Measurements from ENCODE around the gene KMT2C.
A peak's percentile ranks its signal among the peaks of the same experiment; 100 is the strongest.

The KMT2C gene

DNA sequence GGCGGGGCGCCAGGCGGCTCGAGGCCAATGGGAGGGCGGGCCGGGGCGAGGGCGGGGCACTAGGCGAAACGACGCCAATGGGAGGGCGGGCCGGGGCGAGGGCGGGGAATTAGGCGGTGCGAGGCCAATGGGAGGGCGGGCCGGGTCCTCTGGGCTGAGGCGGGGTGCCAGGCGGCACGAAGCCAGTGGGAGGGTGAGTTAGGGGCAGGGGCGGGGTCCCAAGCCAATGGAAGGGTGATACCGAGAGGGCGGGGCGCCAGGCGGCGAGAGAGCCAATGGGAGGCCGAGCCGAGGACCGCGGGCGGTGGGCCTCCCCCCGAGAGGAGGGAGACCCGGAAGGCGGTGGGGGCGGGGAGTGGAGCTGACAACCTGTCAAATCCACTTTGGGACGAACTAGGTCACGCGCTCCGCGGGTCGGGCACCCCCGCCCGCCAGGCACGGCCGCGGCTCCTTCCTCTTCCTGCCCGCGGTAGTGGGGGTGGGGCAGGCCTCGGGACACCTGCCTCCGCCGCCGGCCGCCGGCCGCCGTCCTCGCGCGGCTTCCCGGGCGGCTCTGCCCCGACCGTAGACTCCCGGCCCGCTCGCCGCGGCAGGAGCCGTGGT is 28.0 kb upstream of the KMT2C start:
- H2AFZ ChIP-seq (ENCODE audit: low read length): peak overlapping the region; percentile 87

DNA sequence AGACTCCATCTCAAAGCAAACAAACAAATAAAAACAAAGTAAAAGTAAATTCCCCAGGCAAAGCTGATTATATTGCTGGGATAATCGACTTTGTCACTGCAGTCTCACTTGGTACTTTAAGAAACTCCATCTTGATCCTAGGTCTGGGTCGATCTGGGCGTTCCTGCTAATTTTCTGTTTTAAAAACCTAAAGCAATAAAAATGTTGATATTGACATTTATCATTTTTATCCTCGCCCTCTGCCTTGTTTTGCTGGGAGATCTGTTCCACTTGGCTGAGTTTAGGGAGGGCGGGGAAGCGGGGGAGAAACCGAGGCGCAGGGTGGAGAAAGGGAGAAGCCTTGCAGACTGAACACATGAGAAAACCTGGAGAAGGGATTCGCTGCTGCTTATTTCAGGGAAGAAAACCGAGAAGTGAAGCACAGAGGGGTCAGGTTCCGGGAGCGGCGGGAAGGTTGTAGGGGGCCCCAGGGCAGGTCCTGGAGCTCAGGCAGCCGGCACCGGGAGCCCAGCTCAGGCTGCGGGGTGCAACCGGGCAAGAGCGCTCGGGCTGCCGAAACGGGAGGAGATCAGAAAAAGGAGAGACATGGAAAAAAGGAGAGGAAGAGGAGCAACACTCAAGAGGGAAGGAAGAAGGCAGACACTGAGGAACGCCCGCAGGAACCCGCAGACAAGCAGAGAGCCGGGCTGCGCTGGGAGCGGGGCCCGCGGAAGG is 27.3 kb upstream of the KMT2C start:
- Histone ChIP-seq H3K79me2 (ENCODE audit: low read length) (no peaks in the 10 kb centered on the region), H3K9me2 (replicated peaks; ENCODE audit: insufficient read depth, low read length) (no peaks in the 10 kb centered on the region), H3K9me3 (replicated peaks; ENCODE audit: insufficient read depth, low read length) (no peaks in the 10 kb centered on the region), H2AFZ (ENCODE audit: low read length) (peak overlapping the region; percentile 99), H3K4me2 (ENCODE audit: low read depth, low read length) (peak overlapping the region; percentile 56), H3K4me3 (ENCODE audit: low read length) (peak overlapping the region; percentile 89), H3K27ac (ENCODE audit: low read length) (no peak overlapping the region), H3K36me3 (replicated peaks; ENCODE audit: insufficient read depth, low read length) (no peaks in the 10 kb centered on the region), H3K27me3 (replicated peaks; ENCODE audit: insufficient read depth, low read length) (no peaks in the 10 kb centered on the region), H3F3A (ENCODE audit: insufficient read depth, low read length) (peaks cover 9% of the 10 kb centered on the region; the same call in 1 of the 2 replicates), H3K4me1 (ENCODE audit: low read length) (no peaks in the 10 kb centered on the region), H4K20me1 (ENCODE audit: insufficient read depth, low read length) (no peaks in the 10 kb centered on the region), H3K9ac (ENCODE audit: low read length) (peak overlapping the region; percentile 64)
- no peak for DNase-seq
- TF ChIP-seq EZH2phosphoT487 (IDR thresholded peaks at IDR 0.05; ENCODE audit: low read length) (no peak), EZH2 (optimal IDR thresholded peaks at IDR 0.05; ENCODE audit: low read depth, low read length) (no peak)
- TF ChIP-seq, protein P1, sequence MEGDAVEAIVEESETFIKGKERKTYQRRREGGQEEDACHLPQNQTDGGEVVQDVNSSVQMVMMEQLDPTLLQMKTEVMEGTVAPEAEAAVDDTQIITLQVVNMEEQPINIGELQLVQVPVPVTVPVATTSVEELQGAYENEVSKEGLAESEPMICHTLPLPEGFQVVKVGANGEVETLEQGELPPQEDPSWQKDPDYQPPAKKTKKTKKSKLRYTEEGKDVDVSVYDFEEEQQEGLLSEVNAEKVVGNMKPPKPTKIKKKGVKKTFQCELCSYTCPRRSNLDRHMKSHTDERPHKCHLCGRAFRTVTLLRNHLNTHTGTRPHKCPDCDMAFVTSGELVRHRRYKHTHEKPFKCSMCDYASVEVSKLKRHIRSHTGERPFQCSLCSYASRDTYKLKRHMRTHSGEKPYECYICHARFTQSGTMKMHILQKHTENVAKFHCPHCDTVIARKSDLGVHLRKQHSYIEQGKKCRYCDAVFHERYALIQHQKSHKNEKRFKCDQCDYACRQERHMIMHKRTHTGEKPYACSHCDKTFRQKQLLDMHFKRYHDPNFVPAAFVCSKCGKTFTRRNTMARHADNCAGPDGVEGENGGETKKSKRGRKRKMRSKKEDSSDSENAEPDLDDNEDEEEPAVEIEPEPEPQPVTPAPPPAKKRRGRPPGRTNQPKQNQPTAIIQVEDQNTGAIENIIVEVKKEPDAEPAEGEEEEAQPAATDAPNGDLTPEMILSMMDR (IDR thresholded peaks at IDR 0.05; ENCODE audit: low read length): no peak

More for the DNA sequence above, 28.0 kb upstream of the KMT2C start:
- Histone ChIP-seq H3K79me2 (ENCODE audit: low read length) (no peaks in the 10 kb centered on the region), H3K9me3 (replicated peaks; ENCODE audit: insufficient read depth, low read length) (no peaks in the 10 kb centered on the region), H3K9me2 (replicated peaks; ENCODE audit: insufficient read depth, low read length) (no peaks in the 10 kb centered on the region), H3K9ac (ENCODE audit: low read length) (peak overlapping the region; percentile 100), H3F3A (ENCODE audit: insufficient read depth, low read length) (peaks cover 9% of the 10 kb centered on the region; the same call in 1 of the 2 replicates), H3K36me3 (replicated peaks; ENCODE audit: insufficient read depth, low read length) (no peaks in the 10 kb centered on the region), H4K20me1 (ENCODE audit: insufficient read depth, low read length) (no peaks in the 10 kb centered on the region), H3K4me3 (ENCODE audit: low read length) (peak overlapping the region; percentile 89), H3K27ac (ENCODE audit: low read length) (peak overlapping the region; percentile 98), H3K4me2 (ENCODE audit: low read depth, low read length) (peak overlapping the region; percentile 61; the same call in 1 of the 2 replicates), H3K27me3 (replicated peaks; ENCODE audit: insufficient read depth, low read length) (no peaks in the 10 kb centered on the region), H3K4me1 (ENCODE audit: low read length) (no peaks in the 10 kb centered on the region)
- no peak for TF ChIP-seq EZH2 (optimal IDR thresholded peaks at IDR 0.05; ENCODE audit: low read depth, low read length)
- TF ChIP-seq, protein P1 (IDR thresholded peaks at IDR 0.05; ENCODE audit: low read length): no peak
- TF ChIP-seq EZH2phosphoT487 (IDR thresholded peaks at IDR 0.05; ENCODE audit: low read length): no peak
- DNase-seq: peak; percentile 100

DNA sequence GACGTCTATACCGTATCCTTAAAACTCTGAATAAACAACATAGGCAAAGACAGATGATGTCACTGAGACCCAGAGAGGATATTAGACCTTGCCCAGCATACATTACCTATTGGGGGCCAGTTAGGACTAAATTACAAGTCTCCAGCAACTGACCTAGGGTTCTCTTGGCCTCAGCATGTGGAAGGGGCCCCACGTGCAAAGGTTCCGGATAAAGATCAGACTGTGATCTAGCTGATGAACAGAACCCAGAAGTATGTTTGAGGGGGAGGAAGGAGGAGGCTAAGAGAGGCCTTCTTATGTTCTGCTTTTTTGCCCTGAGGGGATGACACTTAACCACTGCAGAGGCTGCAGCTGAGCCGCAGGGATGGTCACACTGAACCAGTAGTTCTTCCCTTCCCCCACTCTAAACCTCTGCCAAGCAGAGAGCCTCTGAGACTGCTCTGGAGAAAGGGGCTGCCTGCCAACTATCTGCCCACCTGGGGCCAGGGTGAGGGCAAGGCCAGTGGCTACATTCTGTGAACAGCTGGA is 24.0 kb upstream of the KMT2C start:
- Histone ChIP-seq H4K20me1 (ENCODE audit: insufficient read depth, low read length) (no peaks in the 10 kb centered on the region), H3K79me2 (ENCODE audit: low read length) (no peaks in the 10 kb centered on the region), H3K9me2 (replicated peaks; ENCODE audit: insufficient read depth, low read length) (no peaks in the 10 kb centered on the region), H3K4me3 (ENCODE audit: low read length) (no peak overlapping the region), H3K27me3 (replicated peaks; ENCODE audit: insufficient read depth, low read length) (no peaks in the 10 kb centered on the region), H3K9me3 (replicated peaks; ENCODE audit: insufficient read depth, low read length) (no peaks in the 10 kb centered on the region), H3K4me1 (ENCODE audit: low read length) (no peaks in the 10 kb centered on the region), H3K36me3 (replicated peaks; ENCODE audit: insufficient read depth, low read length) (no peaks in the 10 kb centered on the region), H3K27ac (ENCODE audit: low read length) (no peak overlapping the region), H3K4me2 (ENCODE audit: low read depth, low read length) (no peak overlapping the region), H2AFZ (ENCODE audit: low read length) (no peak overlapping the region), H3F3A (ENCODE audit: insufficient read depth, low read length) (peaks cover 8% of the 10 kb centered on the region; the same call in 1 of the 2 replicates), H3K9ac (ENCODE audit: low read length) (no peak overlapping the region)
- no peak for DNase-seq
- TF ChIP-seq EZH2 (optimal IDR thresholded peaks at IDR 0.05; ENCODE audit: low read depth, low read length): no peak
- TF ChIP-seq, protein P1 (IDR thresholded peaks at IDR 0.05; ENCODE audit: low read length): no peak
- TF ChIP-seq EZH2phosphoT487 (IDR thresholded peaks at IDR 0.05; ENCODE audit: low read length): no peak
